Sigmoid colon (tissue), 4 donors: ENCODE data around the gene TESMIN.

Experiments
- CTCF ChIP-seq, 4 experiments: fragments of 450-650 bp in 3 of 4; fragments of 200-600 bp in 1 of 4; IDR thresholded peaks; one replicate each; pipeline ENCODE4 v1.5.1; 2016 to 2019; ENCODE audit warnings: antibody characterized with exemption in 4 of 4, mild to moderate bottlenecking in 3 of 4, moderate library complexity in 2 of 4
- POLR2A ChIP-seq, 2 donors: fragments of 450-650 bp; IDR thresholded peaks; one replicate each; pipeline ENCODE4 v1.6.1; 2016; ENCODE audit warnings: antibody characterized with exemption in 2 of 2, mild to moderate bottlenecking in 2 of 2, moderate library complexity in 2 of 2
- POLR2AphosphoS5 ChIP-seq, 4 donors: sonication (generic); formaldehyde crosslinking; IDR thresholded peaks; one replicate each; pipeline ENCODE4 v1.6.1; 2017; ENCODE audit warnings: antibody characterized with exemption in 4 of 4

- no peak for TF ChIP-seq CTCF (IDR thresholded peaks at IDR 0.05)
- no peak for TF ChIP-seq POLR2A (IDR thresholded peaks at IDR 0.05)
- TF ChIP-seq POLR2AphosphoS5 (IDR thresholded peaks at IDR 0.05): no peak
Observed at GRCh38 chr11:68661014-68661413, 90.3 kb downstream of the TESMIN start.
